KOPT-K1 (cell line): Measurements from ENCODE around the gene TPH1.

Experiments used
- H3K27ac ChIP-seq: fragments of 200-600 bp; sonication (generic); 2 replicates; pipeline ENCODE4 v1.5.1; 2016; ENCODE audit warnings: antibody characterized with exemption, mild to moderate bottlenecking, low read depth, low read length; ENCODE audit not compliant: poor library complexity, severe bottlenecking
- H3K36me3 ChIP-seq: fragments of 200-600 bp; sonication (generic); 2 replicates; pipeline ENCODE4 v1.5.1; 2017; ENCODE audit warnings: antibody characterized with exemption, mild to moderate bottlenecking, low read length, moderate library complexity; ENCODE audit not compliant: insufficient read depth
- H3K9me3 ChIP-seq: fragments of 200-600 bp; sonication (generic); 2 replicates; pipeline ENCODE4 v1.5.1; 2017; ENCODE audit warnings: antibody characterized with exemption, low read length, mild to moderate bottlenecking; ENCODE audit not compliant: insufficient read depth, poor library complexity, severe bottlenecking

The TPH1 gene

DNA sequence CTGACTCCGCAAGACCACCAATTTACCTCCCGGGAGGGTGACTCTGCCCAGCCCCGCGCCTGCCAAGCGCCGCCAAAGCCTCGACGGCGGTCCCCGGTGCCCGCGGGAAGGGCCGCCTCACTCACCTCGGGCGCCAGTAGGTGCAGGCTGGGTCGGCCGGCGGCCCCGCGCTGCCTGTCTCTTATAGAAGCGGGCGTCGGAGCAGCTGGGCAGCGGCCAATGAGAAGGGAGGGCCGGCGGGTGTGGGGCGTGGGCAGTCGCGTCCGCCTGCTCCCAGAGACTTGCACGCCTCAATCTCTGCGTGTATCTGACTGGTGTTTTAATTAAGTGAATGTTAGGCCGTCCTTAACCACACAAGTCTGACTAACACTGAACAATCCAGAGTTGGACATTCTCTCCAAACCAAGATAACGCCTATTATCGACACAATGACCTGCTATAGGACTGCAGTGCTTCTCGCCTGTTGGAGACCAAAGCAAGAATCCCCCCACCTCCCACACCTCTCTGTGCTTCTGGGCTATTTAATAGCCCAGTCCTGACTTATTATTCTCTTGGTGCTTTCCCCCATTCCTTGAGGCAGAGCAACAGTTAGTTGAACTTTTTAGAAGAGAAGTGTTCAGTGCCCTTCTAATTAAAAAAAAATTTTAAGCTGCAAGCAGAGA lies at the start of gene TPH1:
Gene TPH1 (minus strand): TSS at position 154 of the 662 bp plus-strand sequence. CDS start 5,507 bp downstream, outside the sequence.
- H3K9me3 ChIP-seq, result no peaks in the 10 kb centered on the region
- no peak within 1 kb of the TSS for H3K27ac ChIP-seq
- no peaks in the 10 kb centered on the region for H3K36me3 ChIP-seq

GRCh38 chr11:18093959-18094358 lies 47.9 kb upstream of the TPH1 start:
- Histone ChIP-seq H3K9me3 (no peaks in the 10 kb centered on the region), H3K27ac (no peak overlapping the region), H3K36me3 (peaks cover 92% of the 10 kb centered on the region)

DNA sequence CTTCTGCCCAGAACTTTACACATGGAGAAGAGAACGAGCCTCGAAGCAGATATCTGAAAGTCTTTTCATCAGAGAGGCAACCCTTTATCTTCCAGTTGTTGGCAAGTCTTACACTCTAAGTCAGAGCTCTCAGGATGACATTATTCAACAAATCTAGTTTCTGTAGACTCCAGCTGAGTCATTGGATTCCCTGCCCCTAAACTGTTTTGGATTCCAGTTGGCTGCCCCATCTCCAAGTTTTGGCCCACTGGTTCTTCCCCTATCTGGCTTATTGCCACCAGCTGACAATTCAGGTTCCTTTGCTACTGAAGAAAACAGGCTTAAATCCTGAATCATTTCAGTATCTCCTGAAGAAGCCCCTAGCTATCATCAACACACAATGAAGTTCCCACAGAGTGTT lies 45.7 kb upstream of the TPH1 start:
- no peaks in the 10 kb centered on the region for H3K9me3 ChIP-seq
- peaks cover 97% of the 10 kb centered on the region for H3K36me3 ChIP-seq
- H3K27ac ChIP-seq, result no peak overlapping the region

GRCh38 chr11:18088966-18089365 lies 42.9 kb upstream of the TPH1 start:
- Histone ChIP-seq H3K36me3 (peaks cover 98% of the 10 kb centered on the region), H3K9me3 (no peaks in the 10 kb centered on the region), H3K27ac (no peak overlapping the region)

GRCh38 chr11:18088366-18088765 lies 42.3 kb upstream of the TPH1 start:
- Histone ChIP-seq H3K27ac (no peak overlapping the region), H3K9me3 (no peaks in the 10 kb centered on the region), H3K36me3 (peaks cover 98% of the 10 kb centered on the region)

DNA sequence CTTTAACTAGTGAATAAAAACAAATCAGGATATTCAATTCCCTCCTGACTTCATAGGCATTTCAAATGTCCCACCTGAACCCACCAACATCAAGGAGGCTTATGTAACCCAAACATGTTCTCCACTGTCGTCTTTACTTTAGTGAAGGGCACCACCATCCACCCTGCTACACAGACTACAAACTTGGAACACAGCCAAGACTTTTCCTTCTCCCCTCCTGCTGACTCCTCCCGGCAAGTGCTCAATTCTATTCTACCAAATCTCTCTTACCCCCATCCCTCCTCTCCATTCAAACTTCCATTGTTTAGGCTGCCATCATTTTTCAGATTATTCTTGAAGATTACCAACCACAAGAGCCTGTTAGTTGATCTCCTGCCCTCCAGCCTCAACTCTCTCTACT lies 35.5 kb upstream of the TPH1 start:
- peaks cover 89% of the 10 kb centered on the region for H3K36me3 ChIP-seq
- H3K9me3 ChIP-seq, result no peaks in the 10 kb centered on the region
- H3K27ac ChIP-seq, result no peak overlapping the region

GRCh38 chr11:18080451-18080850 lies 34.4 kb upstream of the TPH1 start:
- no peak overlapping the region for H3K27ac ChIP-seq
- H3K9me3 ChIP-seq, result no peaks in the 10 kb centered on the region
- H3K36me3 ChIP-seq, result peaks cover 83% of the 10 kb centered on the region

- Histone ChIP-seq H3K27ac (no peak overlapping the region), H3K36me3 (peaks cover 76% of the 10 kb centered on the region), H3K9me3 (no peaks in the 10 kb centered on the region)
Observed at GRCh38 chr11:18078909-18079308, 32.8 kb upstream of the TPH1 start.

DNA sequence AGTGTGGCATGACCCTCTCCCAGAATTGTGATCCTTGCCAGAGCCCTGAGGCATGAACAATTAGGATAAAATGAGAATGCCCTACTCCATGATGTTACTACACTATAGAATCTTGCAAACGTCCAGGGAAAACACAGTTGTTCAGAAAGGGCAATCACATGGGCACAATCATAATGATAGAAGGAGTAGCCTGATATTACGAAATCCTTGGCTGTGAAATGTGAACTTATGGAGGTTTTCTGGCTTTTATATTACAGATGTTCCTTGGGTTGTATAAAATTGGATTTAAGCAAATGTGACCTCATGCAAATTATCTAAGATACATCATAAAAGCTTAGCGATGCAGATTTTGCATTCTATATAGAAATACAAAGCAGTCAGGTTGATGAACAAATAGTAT lies 29.4 kb upstream of the TPH1 start:
- Histone ChIP-seq H3K9me3 (no peaks in the 10 kb centered on the region), H3K36me3 (peaks cover 49% of the 10 kb centered on the region), H3K27ac (no peak overlapping the region)

DNA sequence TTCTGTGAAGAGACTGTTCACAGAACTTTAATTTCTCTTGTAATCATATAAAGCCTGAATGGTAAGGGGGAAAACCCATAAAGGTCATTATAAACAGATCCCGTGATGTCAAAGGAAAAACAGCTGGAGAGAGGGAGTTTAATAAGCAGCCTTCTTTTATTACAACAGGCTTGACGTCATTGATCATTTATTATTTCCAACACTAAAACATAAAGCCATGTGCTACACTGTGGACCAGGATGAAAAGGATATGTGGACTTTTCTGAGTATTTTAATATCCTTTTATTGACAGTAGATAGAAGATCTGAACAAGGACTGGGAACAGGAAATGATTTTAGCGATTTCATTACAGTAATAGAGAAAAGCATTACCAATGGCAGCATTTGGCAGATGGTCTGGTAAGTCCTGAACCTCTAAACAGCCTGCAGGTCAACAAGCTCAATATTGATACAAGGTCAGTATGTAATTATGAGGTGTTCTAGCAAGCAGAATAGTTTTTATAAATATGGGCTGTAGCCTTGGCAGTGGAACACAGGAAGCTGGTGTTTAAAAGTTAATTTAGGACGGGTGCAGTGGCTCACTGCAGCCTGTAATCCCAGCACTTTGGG lies 25.1 kb upstream of the TPH1 start:
- Histone ChIP-seq H3K27ac (no peak overlapping the region), H3K36me3 (peaks cover 20% of the 10 kb centered on the region; the same call in 1 of the 2 replicates), H3K9me3 (no peaks in the 10 kb centered on the region)

DNA sequence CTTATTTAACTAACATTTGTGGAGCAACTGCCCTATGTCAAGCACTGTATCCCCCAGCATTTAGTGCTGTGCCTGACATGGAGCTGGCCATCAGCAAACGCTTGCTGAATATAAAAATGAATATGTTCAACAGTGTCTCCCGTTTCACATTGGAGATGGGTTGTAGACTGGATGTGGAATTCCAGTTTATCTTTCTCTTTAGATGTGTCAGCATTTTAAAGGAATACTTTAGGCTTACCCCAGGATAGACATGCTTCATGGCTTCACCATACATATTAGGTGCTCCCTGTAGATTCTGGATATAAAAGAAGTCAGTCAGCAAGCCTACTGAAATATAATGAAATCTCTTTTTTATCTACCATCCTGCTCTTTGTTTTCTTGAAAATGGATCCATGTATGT lies 21.3 kb upstream of the TPH1 start:
- Histone ChIP-seq H3K27ac (no peak overlapping the region), H3K36me3 (0 out of 2 replicates have a peak, but pooled peaks cover under 1% of the 10 kb centered on the region), H3K9me3 (no peaks in the 10 kb centered on the region)

DNA sequence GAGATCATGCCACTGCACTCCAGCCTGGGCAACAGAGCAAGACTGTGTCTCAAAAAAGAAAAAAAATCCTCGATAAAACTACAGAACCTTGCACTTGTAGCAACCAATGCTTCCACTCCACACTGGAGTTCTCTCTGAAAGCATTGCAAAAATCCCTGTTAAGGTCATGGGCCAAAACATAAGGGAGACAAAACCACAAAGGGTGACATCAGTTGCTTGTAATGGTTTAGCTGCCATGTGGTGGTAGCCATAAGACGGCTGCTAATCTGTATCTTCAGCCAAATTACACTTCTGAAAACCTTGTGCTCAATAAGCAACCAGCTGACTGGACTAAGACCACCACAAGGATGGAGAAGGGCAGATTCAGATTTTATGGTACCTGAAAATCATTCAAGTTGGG lies 20.6 kb upstream of the TPH1 start:
- no peaks in the 10 kb centered on the region for H3K36me3 ChIP-seq
- H3K27ac ChIP-seq, result no peak overlapping the region
- no peaks in the 10 kb centered on the region for H3K9me3 ChIP-seq

DNA sequence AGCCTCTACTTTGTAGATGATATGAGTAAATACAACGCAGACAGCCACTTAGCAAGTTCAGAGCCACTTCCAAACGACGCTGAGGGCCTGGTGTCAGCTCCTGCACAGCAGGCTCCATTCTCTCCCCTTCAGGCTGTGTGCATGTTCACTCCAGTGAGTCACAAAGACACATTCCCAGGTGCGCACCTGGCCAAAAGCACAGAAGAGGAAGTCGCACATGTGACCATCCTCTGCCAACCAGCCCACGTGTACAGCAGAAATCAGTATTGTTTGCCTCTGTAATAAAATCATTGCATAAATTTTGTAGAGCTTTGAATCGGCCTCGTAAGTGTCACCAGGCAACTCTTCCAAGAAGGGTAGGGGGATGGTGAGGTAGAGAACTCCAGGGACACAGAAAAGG lies 19.5 kb upstream of the TPH1 start:
- Histone ChIP-seq H3K9me3 (no peaks in the 10 kb centered on the region), H3K36me3 (no peaks in the 10 kb centered on the region), H3K27ac (no peak overlapping the region)

DNA sequence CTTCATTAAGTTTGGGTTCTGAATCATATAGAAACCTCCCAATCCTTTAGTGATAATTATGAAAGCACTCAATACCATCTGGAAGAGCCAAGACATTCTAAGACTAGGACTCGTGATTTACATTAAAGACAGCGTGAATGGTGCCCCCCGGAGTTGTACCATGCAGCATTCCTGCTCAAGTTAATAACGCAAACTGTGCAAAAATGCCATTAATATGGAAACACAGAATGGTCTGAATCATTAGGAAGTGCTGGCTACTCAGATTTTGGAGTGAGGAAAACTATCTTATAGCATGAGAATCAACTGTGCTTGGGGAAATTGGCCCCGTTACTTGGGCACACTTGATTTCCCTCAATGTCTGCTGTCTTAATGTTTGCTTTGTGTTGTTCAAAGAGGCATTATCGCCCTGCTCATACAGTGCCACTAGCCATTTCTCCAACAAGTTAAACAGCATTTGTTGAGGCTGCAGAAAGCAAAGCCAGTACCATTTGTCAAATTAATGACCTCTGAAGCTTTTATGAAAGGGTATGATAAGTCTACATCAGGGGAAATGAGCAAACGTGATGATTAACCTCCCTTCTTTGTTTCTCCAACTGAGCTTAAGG lies 18.5 kb upstream of the TPH1 start:
- H3K27ac ChIP-seq, result no peak overlapping the region
- no peaks in the 10 kb centered on the region for H3K36me3 ChIP-seq
- H3K9me3 ChIP-seq, result no peaks in the 10 kb centered on the region

- H3K36me3 ChIP-seq, result no peaks in the 10 kb centered on the region
- no peaks in the 10 kb centered on the region for H3K9me3 ChIP-seq
- no peak overlapping the region for H3K27ac ChIP-seq
Observed at GRCh38 chr11:18063862-18064434, 17.9 kb upstream of the TPH1 start.
